HEK293 (cell line): ENCODE measurements around the gene TEF.
A peak's percentile ranks its signal among the peaks of the same experiment; 100 is the strongest.
"Not testable (repeated sequence)": the region's sequence is repeated elsewhere in the genome, so short reads cannot be mapped to it uniquely, and the experiment has no call there.

Experiments
- CTCF ChIA-PET: fragments of 350-600 bp; formaldehyde crosslinking; extraction: SDS; loops from one replicate; lab custom pipeline; 2021; ENCODE audit warnings: antibody characterized with exemption; lab: Yijun Ruan, JAX
- POLR2A ChIA-PET: fragments of 300-600 bp; formaldehyde crosslinking; extraction: SDS; loops from one replicate; lab custom pipeline; 2020; ENCODE audit warnings: antibody characterized with exemption, inconsistent platforms; lab: Yijun Ruan, JAX
- H3K27ac ChIP-seq: fragments of 200-500 bp; sonication (Bioruptor generic); 2 replicates; pipeline ENCODE4 v1.5.1; 2014; ENCODE audit warnings: low read depth, low read length, control low read depth, inconsistent platforms; ENCODE audit errors: extremely low read depth
- H3K36me3 ChIP-seq, 2 experiments: fragments of 200-500 bp in 1 of 2; sonication (Bioruptor generic) in 1 of 2; 1 replicate in 1 of 2; 2 replicates in 1 of 2; pipeline ENCODE4 v1.5.1; 2014 to 2017; ENCODE audit warnings: inconsistent platforms in 2 of 2, low read length in 2 of 2; ENCODE audit not compliant: control insufficient read depth in 2 of 2, insufficient read depth in 1 of 2
- H3K4me1 ChIP-seq: fragments of 200-500 bp; sonication (Bioruptor generic); 2 replicates; pipeline ENCODE4 v1.5.1; 2014; ENCODE audit warnings: mild to moderate bottlenecking, low read length, inconsistent platforms; ENCODE audit not compliant: control insufficient read depth, insufficient read depth
- H3K4me3 ChIP-seq: 2 replicates; pipeline ENCODE4 v1.5.1; 2011; ENCODE audit warnings: low read depth, mild to moderate bottlenecking, control low read depth, low read length, moderate library complexity
- H3K9me3 ChIP-seq: fragments of 200-500 bp; sonication (Bioruptor generic); 2 replicates; pipeline ENCODE4 v1.5.1; 2014; ENCODE audit warnings: low read depth, low read length, inconsistent platforms; ENCODE audit not compliant: control insufficient read depth, insufficient read depth
- OVOL3 ChIP-seq: fragments of 450-650 bp; formaldehyde crosslinking; IDR thresholded peaks from 2 replicates; pipeline ENCODE4 v1.5.1; 2016; ENCODE audit warnings: missing biosample characterization, missing genetic modification characterization
- WT1 ChIP-seq: fragments of 450-650 bp; formaldehyde crosslinking; IDR thresholded peaks from 2 replicates; pipeline ENCODE4 v1.5.1; 2016; ENCODE audit warnings: missing biosample characterization, missing genetic modification characterization
- ZBTB1 ChIP-seq: fragments of 450-650 bp; formaldehyde crosslinking; IDR thresholded peaks from 2 replicates; pipeline ENCODE4 v1.5.1; 2016; ENCODE audit warnings: missing biosample characterization, missing genetic modification characterization
- ZBTB17 ChIP-seq: fragments of 450-650 bp; formaldehyde crosslinking; IDR thresholded peaks from 2 replicates; pipeline ENCODE4 v1.5.1; 2016; ENCODE audit warnings: missing biosample characterization, missing genetic modification characterization
- ZBTB48 ChIP-seq: fragments of 450-650 bp; formaldehyde crosslinking; IDR thresholded peaks from 2 replicates; pipeline ENCODE4 v1.5.1; 2016; ENCODE audit warnings: missing biosample characterization, missing genetic modification characterization
- ZBTB6 ChIP-seq: fragments of 450-650 bp; formaldehyde crosslinking; IDR thresholded peaks from 2 replicates; pipeline ENCODE4 v1.5.1; 2017; ENCODE audit warnings: missing biosample characterization, missing genetic modification characterization
- ZNF184 ChIP-seq: fragments of 450-650 bp; IDR thresholded peaks from 2 replicates; pipeline ENCODE4 v1.5.1; 2018; ENCODE audit warnings: missing biosample characterization, mild to moderate bottlenecking, missing genetic modification characterization
- ZNF280D ChIP-seq: fragments of 450-650 bp; formaldehyde crosslinking; IDR thresholded peaks from 2 replicates; pipeline ENCODE4 v1.5.1; 2016; ENCODE audit warnings: missing biosample characterization, missing genetic modification characterization
- ZNF341 ChIP-seq: fragments of 450-650 bp; formaldehyde crosslinking; IDR thresholded peaks from 2 replicates; pipeline ENCODE4; 2016; ENCODE audit warnings: low read depth, missing biosample characterization, missing genetic modification characterization
- ZNF560 ChIP-seq: fragments of 450-650 bp; formaldehyde crosslinking; IDR thresholded peaks from 2 replicates; pipeline ENCODE4 v1.5.1; 2017; ENCODE audit warnings: missing biosample characterization, missing genetic modification characterization, borderline replicate concordance
- ZNF600 ChIP-seq: fragments of 450-650 bp; formaldehyde crosslinking; IDR thresholded peaks from 2 replicates; pipeline ENCODE4 v1.5.1; 2016; ENCODE audit warnings: missing biosample characterization, missing genetic modification characterization
- ZNF76 ChIP-seq: fragments of 450-650 bp; formaldehyde crosslinking; IDR thresholded peaks from 2 replicates; pipeline ENCODE4; 2016; ENCODE audit warnings: low read depth, missing biosample characterization, missing genetic modification characterization, borderline replicate concordance
- ZNF768 ChIP-seq: fragments of 450-650 bp; formaldehyde crosslinking; IDR thresholded peaks from 2 replicates; pipeline ENCODE4 v1.5.1; 2018; ENCODE audit warnings: missing biosample characterization, mild to moderate bottlenecking, missing genetic modification characterization
- ZNF785 ChIP-seq: fragments of 450-650 bp; formaldehyde crosslinking; IDR thresholded peaks from 2 replicates; pipeline ENCODE4 v1.5.1; 2016; ENCODE audit warnings: missing biosample characterization, missing genetic modification characterization

Gene TEF

GRCh38 chr22:41433480-41433879, 51.7 kb downstream of the TEF start:
- 0 out of 2 replicates have a peak overlapping the region, but pooled peaks have one; percentile 16 for H3K27ac ChIP-seq
- TF ChIP-seq ZNF184 (tag by site-specific recombination), result peak; percentile 79
- TF ChIP-seq, all 188 proteins: peak for 1; not testable (repeated sequence) for 187
- H3K4me3 ChIP-seq, H3K4me1 ChIP-seq, POLR2A ChIA-PET, CTCF ChIA-PET, H3K9me3 ChIP-seq: not testable (repeated sequence)
- peaks cover 22 to 68% of the 10 kb centered on the region in 2 experiments for H3K36me3 ChIP-seq

- H3K9me3 ChIP-seq, POLR2A ChIA-PET, H3K27ac ChIP-seq, H3K4me1 ChIP-seq, H3K4me3 ChIP-seq: not testable (repeated sequence)
- peaks cover 23 to 78% of the 10 kb centered on the region in 2 experiments for H3K36me3 ChIP-seq
- CTCF ChIA-PET, result interaction anchor here (0.6 kb wide), 1 partner anchor 31 kb away, joined by 3 read pairs; no protein-coding TSS in a partner anchor
- TF ChIP-seq ZNF600 (tag by site-specific recombination) (0 out of 2 replicates have a peak, but pooled peaks have one; percentile 31), ZBTB48 (peak; percentile 27; the same call in 1 of the 2 replicates)
Observed at GRCh38 chr22:41434361-41435003, 52.7 kb downstream of the TEF start.

GRCh38 chr22:41435560-41435959, 53.8 kb downstream of the TEF start:
- CTCF ChIA-PET, result no interaction called here
- POLR2A ChIA-PET, result interaction anchor here (1.2 kb wide), 1 partner anchor 10 kb away, joined by 3 read pairs; no protein-coding TSS in a partner anchor
- peaks cover 23 to 86% of the 10 kb centered on the region in 2 experiments for H3K36me3 ChIP-seq
- peak overlapping the region; percentile 10; the same call in 1 of the 2 replicates for H3K27ac ChIP-seq
- no peaks in the 10 kb centered on the region for H3K9me3 ChIP-seq
- H3K4me1 ChIP-seq, result peaks cover 3% of the 10 kb centered on the region
- TF ChIP-seq ZBTB6 (tag by site-specific recombination), result no peak
- TF ChIP-seq ZNF76, result no peak
- no peak for TF ChIP-seq ZNF768 (tag by site-specific recombination)
- TF ChIP-seq OVOL3 (tag by site-specific recombination), result no peak
- 0 out of 2 replicates have a peak, but pooled peaks have one; percentile 23 for TF ChIP-seq WT1 (tag by site-specific recombination)
- TF ChIP-seq ZBTB17 (tag by site-specific recombination), result no peak
- no peak for TF ChIP-seq ZNF280D (tag by site-specific recombination)
- no peak for TF ChIP-seq ZBTB1 (tag by site-specific recombination)
- no peak for TF ChIP-seq ZNF560
- TF ChIP-seq ZNF341 (tag by site-specific recombination), result peak; percentile 57
- no peak for TF ChIP-seq ZNF785 (tag by site-specific recombination)
- no peak overlapping the region for H3K4me3 ChIP-seq
